NCI-H1930 (cell line): Measurements from ENCODE around the gene RCVRN.

Source experiments
- DNase-seq, 2 experiments: peaks; one replicate each; lab custom pipeline; 2025; lab: John Stamatoyannopoulos, UW

Gene RCVRN

DNA sequence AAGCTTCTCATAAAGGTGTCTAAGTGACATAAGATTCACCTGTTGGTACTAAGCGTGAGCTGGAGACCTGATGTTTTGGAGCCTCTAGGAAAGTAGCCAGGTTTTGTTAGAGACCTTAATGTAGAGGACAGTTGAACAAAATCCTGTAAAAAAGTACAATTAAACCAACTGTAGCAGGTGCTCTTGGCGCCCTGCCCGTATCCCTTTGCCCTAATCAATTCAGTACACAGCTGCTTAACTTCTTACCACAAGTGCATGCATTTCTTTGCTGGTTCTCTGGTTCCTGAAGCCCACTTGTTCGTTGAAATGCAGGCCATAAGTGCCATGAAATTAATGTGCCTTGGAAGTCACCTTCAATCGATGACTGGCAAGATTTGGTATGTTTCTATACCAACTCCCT, 54.9 kb downstream of the RCVRN start:
- no peak for DNase-seq
